ENCODE results near the gene SLBP. TPM values are rescaled to one million over a fixed set of nuclear protein-coding genes. Genes with fewer than 3 reads are reported as not detected.

The SLBP gene
- total and polyA plus RNA-seq, 2 donors (not counting 1 experiment from before 2014, with no cell fraction given) = 19.4 to 31.8 TPM

GRCh38 chr4:1721666-1722550 is 9.8 kb upstream of the SLBP start:
- peak overlapping the region; percentile 89 to 96 for H3K27ac ChIP-seq (ENCODE audit: low read length in 2 of 2)
- peaks cover 0 to 21% of the 10 kb centered on the region in 2 experiments for H3K36me3 ChIP-seq (replicated peaks in 1 of 2; ENCODE audit: control extremely low read depth in 1 of 2, control insufficient read depth in 1 of 2, extremely low read depth in 1 of 2, insufficient read depth in 2 of 2, low read length in 1 of 2)
- H4K20me1 ChIP-seq (ENCODE audit: control insufficient read depth, insufficient read depth, low read length, poor library complexity, severe bottlenecking) = peaks cover 37% of the 10 kb centered on the region
- peak overlapping the region; percentile 98 for H3K27ac Mint-ChIP-seq
- no peaks in the 10 kb centered on the region for H3K27me3 Mint-ChIP-seq
- H3K9me3 Mint-ChIP-seq (ENCODE audit: insufficient read depth) = no peaks in the 10 kb centered on the region
- 2% methylated on average over 61 of the region's 61 CpGs for WGBS (ENCODE audit: insufficient coverage)
- peak overlapping the region; percentile 88 for H3K4me3 Mint-ChIP-seq
- TF ChIP-seq CTCF (IDR thresholded peaks at IDR 0.05) (no peak), EZH2 (IDR thresholded peaks at IDR 0.05; ENCODE audit: borderline replicate concordance, insufficient read depth, low read depth, low read length, poor library complexity, severe bottlenecking) (no peak)
- H3K4me1 Mint-ChIP-seq = peaks cover 65% of the 10 kb centered on the region
- ChIA-PET POLR2A (interaction anchor here (0.8 to 4.7 kb wide), 3 partner anchors 9 to 29 kb away, joined by 4 to 61 read pairs (median 4); partner anchors contain the start of gene SLBP), CTCF (interaction anchor here (1.2 to 14.7 kb wide), 4 partner anchors 10 to 28 kb away, joined by 3 to 503 read pairs (median 8); partner anchors contain the start of gene SLBP)
- H3K4me2 ChIP-seq (replicated peaks; ENCODE audit: low read depth, low read length, poor library complexity, severe bottlenecking) = peak overlapping the region; percentile 95
- H3K4me3 ChIP-seq (ENCODE audit: control extremely low read depth in 1 of 5, extremely low read depth in 1 of 5, insufficient read depth in 1 of 5, low read depth in 2 of 5, low read length in 4 of 5) = peak overlapping the region in 4 of 5 experiments; percentile 15 to 60 (median 55)
- peaks cover 57% of the 10 kb centered on the region for H3K79me2 ChIP-seq (ENCODE audit: control insufficient read depth, insufficient read depth, low read length)
- H3K9ac ChIP-seq (ENCODE audit: low read length) = peak overlapping the region; percentile 46
- intact Hi-C loops (cut with micrococcal nuclease) = loop anchor here (1.0 to 5.0 kb wide), 5 partner anchors 10 to 815 kb away; partner anchors contain the start of genes FAM193A, LETM1, NELFA and NSD2
- DNase-seq (peak; percentile 39), ATAC-seq (ENCODE audit: low read depth) (no peak)
- H2AFZ ChIP-seq (ENCODE audit: insufficient read depth, low read depth, low read length, poor library complexity, severe bottlenecking) = peak overlapping the region; percentile 59
- peaks cover 0 to 6% (median 0%) of the 10 kb centered on the region in 3 donors for H3K9me3 ChIP-seq (ENCODE audit: control extremely low read depth in 1 of 3, control insufficient read depth in 2 of 3, insufficient read depth in 1 of 3, low read length in 2 of 3)
- peaks cover 55 to 81% of the 10 kb centered on the region in 2 donors for H3K4me1 ChIP-seq (ENCODE audit: control insufficient read depth in 2 of 2, insufficient read depth in 2 of 2, low read length in 2 of 2)
- H3K27me3 ChIP-seq (replicated peaks in 1 of 4; ENCODE audit: control extremely low read depth in 1 of 4, control insufficient read depth in 3 of 4, insufficient read depth in 4 of 4, low read length in 3 of 4) = no peaks in the 10 kb centered on the region

All from B cell (primary cell).